Sigmoid colon (tissue), 7 donors: ENCODE data around the gene TMEM253. TPM values are rescaled to one million over a fixed set of nuclear protein-coding genes. Genes with fewer than 3 reads are reported as not detected.

Experiments
- DNase-seq: peaks from one replicate; pipeline ENCODE4 v3.0.0-alpha.2; 2019
- H3K27ac ChIP-seq, 4 donors: fragments of 200-600 bp; sonication (generic); one replicate each; pipeline ENCODE4 v1.5.1; 2016 to 2019; ENCODE audit warnings: mild to moderate bottlenecking in 1 of 4
- H3K27me3 ChIP-seq, 3 donors: fragments of 200-600 bp; sonication (generic); one replicate each; pipeline ENCODE4 v1.5.1; 2019; ENCODE audit warnings: mild to moderate bottlenecking in 1 of 3
- H3K36me3 ChIP-seq, 4 donors: fragments of 200-600 bp; sonication (generic); one replicate each; pipeline ENCODE4 v1.5.1; 2016 to 2019
- H3K4me1 ChIP-seq, 4 donors: fragments of 200-600 bp; sonication (generic); one replicate each; pipeline ENCODE4 v1.5.1; 2017 to 2019
- H3K4me3 ChIP-seq, 4 donors: fragments of 200-600 bp; sonication (generic); one replicate each; pipeline ENCODE4 v1.5.1; 2017 to 2019; ENCODE audit warnings: mild to moderate bottlenecking in 2 of 4, moderate library complexity in 1 of 4
- H3K9me3 ChIP-seq, 4 donors: fragments of 200-600 bp in 3 of 4; sonication (generic) in 3 of 4; one replicate each; pipeline versions ENCODE4 v1.5.1 to v1.6.1; 2013 to 2019
- EP300 ChIP-seq, 4 donors: sonication (generic); formaldehyde crosslinking; IDR thresholded peaks; one replicate each; pipeline ENCODE4 v1.6.1; 2017; ENCODE audit warnings: antibody characterized with exemption in 4 of 4
- POLR2A ChIP-seq, 2 donors: fragments of 450-650 bp; IDR thresholded peaks; one replicate each; pipeline ENCODE4 v1.6.1; 2016; ENCODE audit warnings: antibody characterized with exemption in 2 of 2, mild to moderate bottlenecking in 2 of 2, moderate library complexity in 2 of 2
- POLR2AphosphoS5 ChIP-seq, 4 donors: sonication (generic); formaldehyde crosslinking; IDR thresholded peaks; one replicate each; pipeline ENCODE4 v1.6.1; 2017; ENCODE audit warnings: antibody characterized with exemption in 4 of 4
- WGBS, 2 donors: extraction: QIAGEN DNeasy Blood & Tissue Kit; methylation state at CpG; one replicate each; pipeline ENCODE4 v1.1.7; 2013; 5-methylcytosine and 5-hydroxymethylcytosine counted together
- intact Hi-C: fragments of 100-400 bp; cut with DNase I; formaldehyde crosslinking; loops from one replicate; pipeline ENCODE4 v1.15.1; 2023
- polyA plus RNA-seq, 3 donors: library from polyadenylated mRNA; stranded (reverse); fragments of 200-250 nt; gene quantifications; one replicate each; pipeline ENCODE4 v1.2.3, GENCODE V29; 2013
- total RNA-seq, 4 donors: library from RNA; depleted of rRNA; stranded (reverse); fragments of >200 nt; gene quantifications; one replicate each; pipeline ENCODE4 v1.1.0, GENCODE V29; 2016
- TF ChIP-seq, protein P1 (sequence below), 4 experiments: fragments of 450-650 bp in 3 of 4; fragments of 200-600 bp in 1 of 4; IDR thresholded peaks; one replicate each; pipeline ENCODE4 v1.5.1; 2016 to 2019; ENCODE audit warnings: antibody characterized with exemption in 4 of 4, mild to moderate bottlenecking in 3 of 4, moderate library complexity in 2 of 4
- donor health status: healthy with polysubstance abuse.
- donor health status: Bipolar disorder and iron deficiency.
- donor health status: healthy.

Gene TMEM253
- total and polyA plus RNA-seq, 7 donors = 1.1 to 28.4 (median 14.3) TPM; not detected in 3

DNA sequence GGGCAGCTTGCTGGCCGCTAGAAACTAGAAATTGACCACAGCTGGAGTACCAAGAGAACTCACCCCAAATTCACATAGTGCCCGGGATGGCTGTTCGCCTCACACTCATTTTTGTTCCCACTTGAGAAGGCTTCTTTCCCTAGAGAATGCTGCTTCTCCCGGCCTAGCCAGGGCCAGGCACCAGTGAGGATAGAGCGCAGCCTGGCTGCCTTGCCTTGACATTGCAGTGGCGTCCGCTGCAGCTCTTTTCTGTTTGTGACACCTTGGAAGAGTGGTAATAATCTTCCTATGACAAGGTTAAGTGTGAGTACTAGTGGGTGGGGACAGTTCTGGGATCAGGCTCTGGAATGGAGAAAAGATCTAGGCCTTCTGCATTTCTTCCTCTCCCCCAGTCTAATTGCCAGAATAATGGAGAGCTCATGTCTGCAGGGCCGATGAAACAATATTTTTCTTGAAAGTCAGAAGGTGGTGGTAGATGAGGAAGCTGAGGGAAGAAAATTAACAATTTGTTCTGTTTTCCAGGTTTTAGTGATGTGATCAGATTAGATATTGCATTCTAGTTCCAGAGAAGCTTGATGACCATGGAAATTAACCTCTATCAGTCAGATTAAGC is 3.7 kb downstream of the TMEM253 start:
- Histone ChIP-seq H3K27me3 (no peaks in the 10 kb centered on the region), H3K9me3 (no peaks in the 10 kb centered on the region), H3K4me1 (peaks cover 0 to 52% (median 43%) of the 10 kb centered on the region in 4 donors), H3K4me3 (peak overlapping the region; percentile 53 to 72 (median 59)), H3K27ac (peak overlapping the region; percentile 90 to 99 (median 96)), H3K36me3 (no peaks in the 10 kb centered on the region)
- TF ChIP-seq, protein P1, sequence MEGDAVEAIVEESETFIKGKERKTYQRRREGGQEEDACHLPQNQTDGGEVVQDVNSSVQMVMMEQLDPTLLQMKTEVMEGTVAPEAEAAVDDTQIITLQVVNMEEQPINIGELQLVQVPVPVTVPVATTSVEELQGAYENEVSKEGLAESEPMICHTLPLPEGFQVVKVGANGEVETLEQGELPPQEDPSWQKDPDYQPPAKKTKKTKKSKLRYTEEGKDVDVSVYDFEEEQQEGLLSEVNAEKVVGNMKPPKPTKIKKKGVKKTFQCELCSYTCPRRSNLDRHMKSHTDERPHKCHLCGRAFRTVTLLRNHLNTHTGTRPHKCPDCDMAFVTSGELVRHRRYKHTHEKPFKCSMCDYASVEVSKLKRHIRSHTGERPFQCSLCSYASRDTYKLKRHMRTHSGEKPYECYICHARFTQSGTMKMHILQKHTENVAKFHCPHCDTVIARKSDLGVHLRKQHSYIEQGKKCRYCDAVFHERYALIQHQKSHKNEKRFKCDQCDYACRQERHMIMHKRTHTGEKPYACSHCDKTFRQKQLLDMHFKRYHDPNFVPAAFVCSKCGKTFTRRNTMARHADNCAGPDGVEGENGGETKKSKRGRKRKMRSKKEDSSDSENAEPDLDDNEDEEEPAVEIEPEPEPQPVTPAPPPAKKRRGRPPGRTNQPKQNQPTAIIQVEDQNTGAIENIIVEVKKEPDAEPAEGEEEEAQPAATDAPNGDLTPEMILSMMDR (IDR thresholded peaks at IDR 0.05) = peak; percentile 95 to 98 (median 96)
- TF ChIP-seq EP300 (IDR thresholded peaks at IDR 0.05) = no peak
- DNase-seq = peak; percentile 91
- intact Hi-C loops = loop anchor here (1.0 to 10.0 kb wide), 4 partner anchors 12 to 250 kb away; partner anchors contain the start of gene ARHGEF40
- WGBS, 2 donors = 3 to 7% methylated on average over 8 of the region's 8 CpGs

DNA sequence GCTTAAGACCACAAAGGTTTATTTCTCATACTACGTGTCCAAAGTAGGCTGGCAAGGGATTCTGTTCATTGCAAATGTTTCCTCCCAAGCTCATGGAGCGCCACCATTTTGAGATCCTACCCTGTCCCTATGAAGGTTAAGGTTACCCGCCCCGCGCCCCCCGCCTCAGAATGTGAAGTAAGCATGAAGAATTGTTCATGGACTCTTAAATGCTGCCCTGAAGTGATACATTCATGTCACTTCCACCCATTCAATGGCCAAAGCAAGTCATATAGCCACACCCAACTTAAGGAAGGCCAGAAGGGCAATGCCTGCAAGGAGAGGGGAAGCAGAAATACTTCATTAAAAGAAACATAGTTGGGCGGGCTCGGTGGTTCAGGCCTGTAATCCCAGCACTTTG is 4.2 kb downstream of the TMEM253 start:
- peaks cover 0 to 46% (median 38%) of the 10 kb centered on the region in 4 donors for H3K4me1 ChIP-seq
- H3K27ac ChIP-seq = peak overlapping the region; percentile 90 to 99 (median 96)
- DNase-seq = no peak
- H3K36me3 ChIP-seq = no peaks in the 10 kb centered on the region
- no peak overlapping the region for H3K4me3 ChIP-seq
- WGBS, 2 donors = 71 to 82% methylated on average over 8 of the region's 8 CpGs
- TF ChIP-seq POLR2A (IDR thresholded peaks at IDR 0.05) = no peak
- TF ChIP-seq EP300 (IDR thresholded peaks at IDR 0.05) = no peak
- TF ChIP-seq POLR2AphosphoS5 (IDR thresholded peaks at IDR 0.05) = no peak
- TF ChIP-seq, protein P1 (IDR thresholded peaks at IDR 0.05) = no peak
- intact Hi-C loops = loop anchor here (5.0 to 10.0 kb wide), 2 partner anchors 93 to 250 kb away; no protein-coding TSS in a partner anchor
- no peaks in the 10 kb centered on the region for H3K9me3 ChIP-seq
- no peaks in the 10 kb centered on the region for H3K27me3 ChIP-seq

DNA sequence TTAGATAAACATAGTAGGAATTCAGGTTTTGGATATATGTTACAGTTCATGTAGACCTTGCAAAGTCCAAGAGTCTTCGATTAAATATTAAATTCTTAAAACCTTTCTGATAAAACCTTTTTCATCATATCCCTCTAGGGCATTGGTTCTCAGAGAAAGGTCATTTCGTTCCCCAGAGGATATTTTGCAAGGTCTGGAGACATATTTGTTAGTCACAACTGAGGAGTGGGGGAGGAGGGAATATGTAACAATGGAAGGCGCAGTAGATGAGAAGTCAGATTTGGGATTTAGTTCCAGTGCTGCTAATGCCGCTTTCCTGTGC is 5.3 kb downstream of the TMEM253 start:
- H3K27me3 ChIP-seq = no peaks in the 10 kb centered on the region
- TF ChIP-seq POLR2AphosphoS5 (IDR thresholded peaks at IDR 0.05) (no peak), POLR2A (IDR thresholded peaks at IDR 0.05) (no peak), EP300 (IDR thresholded peaks at IDR 0.05) (no peak)
- TF ChIP-seq, protein P1 (IDR thresholded peaks at IDR 0.05) = no peak
- H3K4me3 ChIP-seq = no peak overlapping the region
- H3K36me3 ChIP-seq = no peaks in the 10 kb centered on the region
- H3K27ac ChIP-seq = peak overlapping the region; percentile 43 to 99 (median 96)
- WGBS, 2 donors = 86% methylated on average over 4 of the region's 4 CpGs
- intact Hi-C loops = loop anchor here (5.0 to 10.0 kb wide), 2 partner anchors 94 to 251 kb away; no protein-coding TSS in a partner anchor
- no peaks in the 10 kb centered on the region for H3K9me3 ChIP-seq
- no peak for DNase-seq
- peaks cover 0 to 43% (median 37%) of the 10 kb centered on the region in 4 donors for H3K4me1 ChIP-seq

DNA sequence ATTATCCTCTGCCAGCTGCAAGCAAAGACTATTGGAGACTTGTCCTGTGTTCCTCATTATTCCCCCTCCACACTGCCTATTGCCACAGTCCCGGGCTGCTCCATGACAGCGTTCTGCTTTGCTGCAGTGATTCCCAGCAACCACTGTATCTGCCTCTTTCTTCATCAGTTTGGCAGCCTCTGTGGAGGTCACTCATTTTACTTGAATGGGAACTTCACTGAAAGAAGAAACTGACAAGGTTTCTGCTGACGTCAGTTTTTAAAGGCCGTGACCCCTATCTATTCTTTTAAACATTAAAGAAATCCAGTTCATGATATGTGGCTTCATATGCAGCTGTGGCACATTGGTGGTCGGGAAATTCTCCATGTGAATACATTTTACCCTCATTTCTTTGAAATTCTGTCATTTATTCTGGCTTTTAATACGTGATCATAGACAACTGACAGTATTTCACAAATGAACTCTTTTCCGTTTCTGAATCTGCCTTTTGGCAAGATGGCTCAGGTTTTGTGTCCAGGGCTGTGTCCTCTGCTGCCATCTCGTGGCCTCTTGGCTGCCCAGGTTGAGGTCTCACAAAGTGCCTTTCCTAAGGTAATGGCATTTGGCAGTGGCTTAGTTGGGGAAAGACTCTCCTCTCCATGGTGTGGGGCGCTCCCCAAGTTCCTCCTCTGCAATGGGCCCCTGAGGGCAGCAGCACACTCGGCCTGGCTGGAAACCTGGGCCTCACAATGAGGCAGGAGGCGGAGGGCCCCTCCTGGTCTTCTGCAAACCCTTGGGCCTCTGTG is 5.8 kb downstream of the TMEM253 start:
- no peaks in the 10 kb centered on the region for H3K27me3 ChIP-seq
- intact Hi-C loops = loop anchor here (5.0 to 10.0 kb wide), 2 partner anchors 94 to 252 kb away; no protein-coding TSS in a partner anchor
- H3K9me3 ChIP-seq = no peaks in the 10 kb centered on the region
- peak overlapping the region; percentile 43 to 99 (median 96) for H3K27ac ChIP-seq
- TF ChIP-seq POLR2AphosphoS5 (IDR thresholded peaks at IDR 0.05) (peak in 1 of 4 donors; percentile 27), EP300 (IDR thresholded peaks at IDR 0.05) (no peak), POLR2A (IDR thresholded peaks at IDR 0.05) (no peak)
- TF ChIP-seq, protein P1 (IDR thresholded peaks at IDR 0.05) = peak; percentile 68 to 92 (median 85)
- no peak overlapping the region for H3K4me3 ChIP-seq
- 22 to 28% methylated on average over 11 of the region's 11 CpGs for WGBS, 2 donors
- peak; percentile 89 for DNase-seq
- no peaks in the 10 kb centered on the region for H3K36me3 ChIP-seq
- H3K4me1 ChIP-seq = peaks cover 0 to 43% (median 37%) of the 10 kb centered on the region in 4 donors
